H1 (cell line): ENCODE data around the gene SF3B2. TPM values are rescaled to one million over a fixed set of nuclear protein-coding genes. Genes with fewer than 3 reads are reported as not detected.

Source experiments
- RBBP5 ChIP-seq: IDR thresholded peaks from 2 replicates; pipeline ENCODE4 v1.7.1; 2012; ENCODE audit warnings: low read depth, mild to moderate bottlenecking, inconsistent platforms, low read length, moderate library complexity, borderline replicate concordance
- SP4 ChIP-seq: IDR thresholded peaks from 2 replicates; pipeline ENCODE4 v1.6.1; 2012; ENCODE audit warnings: low read length, inconsistent platforms
- polyA plus RNA-seq, 7 experiments: library from polyadenylated mRNA; depleted of rRNA in 3 of 7; stranded (reverse) in 5 of 7; unstranded in 2 of 7; fragments of >200 nt in 5 of 7; fragments of 200-250 nt in 2 of 7; gene quantifications; 1 replicate in 5 of 7; 2 replicates in 1 of 7; 4 replicates in 1 of 7; pipeline versions ENCODE4 v1.2.1 to v1.2.3, GENCODE V29; 2011 to 2013; ENCODE audit warnings: missing spikeins in 2 of 7, mixed read lengths in 2 of 7
- total RNA-seq: library from RNA; stranded (reverse); fragmentation: NEBNext Ultra II Directional; extraction: Animal tissue kit (Norgen Biotek cat#: 25700); gene quantifications from 2 replicates; pipeline ENCODE4 v1.2.1, GENCODE V29; 2021
- TF ChIP-seq, protein P1 (sequence below), 3 experiments: IDR thresholded peaks; 1 replicate in 2 of 3; 2 replicates in 1 of 3; pipeline versions ENCODE4 v1.5.1 to v1.6.1; 2011; ENCODE audit warnings: low read length in 3 of 3, mild to moderate bottlenecking in 3 of 3, inconsistent platforms in 2 of 3, low read depth in 1 of 3, moderate library complexity in 1 of 3; ENCODE audit not compliant: insufficient read depth in 1 of 3; ENCODE audit errors: control extremely low read depth in 1 of 3

Gene SF3B2
- total and polyA plus RNA-seq, 2 of the 8 experiments (the other 6 are each of a cell fraction or from before 2014, with no cell fraction given), result 182 to 237 TPM

DNA sequence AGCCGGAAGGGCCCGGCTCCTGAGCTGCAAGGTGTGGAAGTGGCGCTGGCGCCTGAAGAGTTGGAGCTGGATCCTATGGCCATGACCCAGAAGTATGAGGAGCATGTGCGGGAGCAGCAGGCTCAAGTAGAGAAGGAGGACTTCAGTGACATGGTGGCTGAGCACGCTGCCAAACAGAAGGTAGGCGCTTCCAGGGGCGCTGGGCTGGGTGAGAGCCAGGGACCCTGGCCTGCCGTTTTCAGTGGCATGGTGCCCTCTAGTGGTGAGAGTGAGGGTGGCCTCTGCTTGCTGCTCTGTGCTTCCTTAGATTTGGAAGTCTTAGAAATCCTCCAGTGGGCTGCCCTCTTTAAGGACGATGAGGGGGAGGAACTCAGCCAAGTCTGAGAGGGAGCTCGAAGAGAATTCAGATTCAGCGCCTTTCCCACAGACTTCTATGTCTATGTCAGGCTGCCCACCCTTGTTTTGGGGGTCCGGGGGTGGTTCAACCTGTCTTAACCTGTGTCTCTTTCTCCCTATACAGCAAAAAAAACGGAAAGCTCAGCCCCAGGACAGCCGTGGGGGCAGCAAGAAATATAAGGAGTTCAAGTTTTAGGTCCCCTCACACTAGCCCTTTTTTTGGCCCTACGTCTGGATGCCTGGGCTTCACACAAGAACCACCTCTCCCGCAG, 16.1 kb downstream of the SF3B2 start (continued):
- TF ChIP-seq, protein P1, sequence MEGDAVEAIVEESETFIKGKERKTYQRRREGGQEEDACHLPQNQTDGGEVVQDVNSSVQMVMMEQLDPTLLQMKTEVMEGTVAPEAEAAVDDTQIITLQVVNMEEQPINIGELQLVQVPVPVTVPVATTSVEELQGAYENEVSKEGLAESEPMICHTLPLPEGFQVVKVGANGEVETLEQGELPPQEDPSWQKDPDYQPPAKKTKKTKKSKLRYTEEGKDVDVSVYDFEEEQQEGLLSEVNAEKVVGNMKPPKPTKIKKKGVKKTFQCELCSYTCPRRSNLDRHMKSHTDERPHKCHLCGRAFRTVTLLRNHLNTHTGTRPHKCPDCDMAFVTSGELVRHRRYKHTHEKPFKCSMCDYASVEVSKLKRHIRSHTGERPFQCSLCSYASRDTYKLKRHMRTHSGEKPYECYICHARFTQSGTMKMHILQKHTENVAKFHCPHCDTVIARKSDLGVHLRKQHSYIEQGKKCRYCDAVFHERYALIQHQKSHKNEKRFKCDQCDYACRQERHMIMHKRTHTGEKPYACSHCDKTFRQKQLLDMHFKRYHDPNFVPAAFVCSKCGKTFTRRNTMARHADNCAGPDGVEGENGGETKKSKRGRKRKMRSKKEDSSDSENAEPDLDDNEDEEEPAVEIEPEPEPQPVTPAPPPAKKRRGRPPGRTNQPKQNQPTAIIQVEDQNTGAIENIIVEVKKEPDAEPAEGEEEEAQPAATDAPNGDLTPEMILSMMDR (IDR thresholded peaks at IDR 0.05; ENCODE audit: control extremely low read depth in 1 of 3, insufficient read depth in 1 of 3, low read depth in 1 of 3, low read length in 3 of 3), result peak; percentile 85 to 99 (median 91)
- TF ChIP-seq SP4 (no peak), RBBP5 (no peak)
